ENCODE results near the gene HSPA1A.

HSPA1A gene

GRCh38 chr6:31815025-31815838 lies at the start of gene HSPA1A, which contains the start of gene HSPA1L:
TSS of gene HSPA1A (plus strand) at chr6:31815543. CDS start at chr6:31815757, 214 bp downstream.
TSS of gene HSPA1L (minus strand) at chr6:31815283. CDS start at chr6:31811972, 3,311 bp downstream.
- peak; percentile 89 for DNase-seq

DNA sequence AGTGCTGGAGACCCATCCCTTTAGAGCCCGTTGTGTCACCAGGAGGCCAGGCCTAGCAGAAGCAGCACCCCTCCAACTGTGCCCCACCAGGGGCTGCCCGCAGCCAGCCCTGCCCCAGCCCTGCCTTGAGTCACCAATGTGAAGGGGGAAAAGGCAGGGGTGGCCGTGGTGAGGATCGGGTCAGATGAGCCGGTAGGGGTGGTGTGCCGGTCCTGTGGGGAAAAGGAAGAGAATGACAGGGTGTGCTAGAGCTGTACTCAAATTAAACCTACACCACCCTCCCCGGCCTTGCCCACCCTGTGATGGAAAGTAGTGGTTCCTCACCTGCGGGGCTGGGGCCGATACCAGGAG lies 49.8 kb upstream of the HSPA1A start:
- DNase-seq: no peak

GRCh38 chr6:31765910-31766794 lies 49.2 kb upstream of the HSPA1A start:
- no peak for DNase-seq

DNA sequence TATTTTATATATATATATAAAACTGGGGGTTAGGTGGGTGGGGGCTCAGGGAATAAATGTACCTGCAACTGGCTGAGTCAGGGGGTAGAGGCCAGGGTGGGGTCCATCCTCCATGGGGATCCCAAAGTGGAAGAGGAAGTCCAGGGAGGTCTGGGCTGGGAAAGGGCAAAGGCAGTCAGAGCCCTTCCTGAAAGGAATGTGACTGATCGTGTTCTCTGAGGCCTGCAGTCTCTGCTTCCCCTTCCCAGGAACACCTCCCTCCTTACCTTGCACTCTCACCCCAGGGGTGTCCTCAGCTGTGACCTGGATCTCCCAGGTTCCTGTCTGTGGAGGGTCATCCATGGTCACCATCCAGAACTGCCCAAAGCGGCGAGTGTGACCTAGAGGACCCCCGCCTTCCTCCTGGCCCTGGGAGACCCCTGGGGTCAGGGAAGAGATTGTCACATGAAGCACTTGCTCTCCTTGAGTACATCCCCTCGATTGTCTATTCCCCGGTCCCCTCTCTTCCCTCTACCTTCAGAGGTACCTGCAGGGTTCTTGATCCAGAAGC lies 48.2 kb upstream of the HSPA1A start:
- DNase-seq: no peak

- no peak for DNase-seq
These were observed 46.7 kb upstream of the HSPA1A start for GRCh38 chr6:31768363-31769257.

GRCh38 chr6:31769684-31770371 lies 45.5 kb upstream of the HSPA1A start:
- DNase-seq: peak; percentile 83

DNA sequence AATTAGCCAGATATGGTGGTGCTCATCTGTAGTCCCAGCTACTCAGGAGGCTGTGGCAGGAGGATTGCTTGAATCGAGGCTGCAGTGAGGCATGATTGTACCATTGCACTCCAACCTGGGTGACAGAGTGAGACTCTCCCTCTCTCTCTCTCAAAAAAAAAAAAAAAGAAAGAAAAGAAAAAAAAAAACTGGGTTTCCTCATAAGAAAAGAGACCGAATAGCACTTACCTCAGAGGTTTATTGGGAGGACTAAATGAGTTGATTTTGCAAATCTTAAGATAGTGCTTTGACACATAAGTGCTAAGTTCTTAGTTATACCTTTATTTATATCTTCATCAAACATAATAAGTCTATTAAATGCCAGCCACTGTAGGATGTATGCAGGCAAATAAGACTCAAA lies 44.5 kb upstream of the HSPA1A start:
- no peak for DNase-seq

GRCh38 chr6:31771992-31772358 lies 43.4 kb upstream of the HSPA1A start:
- no peak for DNase-seq

GRCh38 chr6:31775184-31775583 lies 40.2 kb upstream of the HSPA1A start:
- no peak for DNase-seq

DNA sequence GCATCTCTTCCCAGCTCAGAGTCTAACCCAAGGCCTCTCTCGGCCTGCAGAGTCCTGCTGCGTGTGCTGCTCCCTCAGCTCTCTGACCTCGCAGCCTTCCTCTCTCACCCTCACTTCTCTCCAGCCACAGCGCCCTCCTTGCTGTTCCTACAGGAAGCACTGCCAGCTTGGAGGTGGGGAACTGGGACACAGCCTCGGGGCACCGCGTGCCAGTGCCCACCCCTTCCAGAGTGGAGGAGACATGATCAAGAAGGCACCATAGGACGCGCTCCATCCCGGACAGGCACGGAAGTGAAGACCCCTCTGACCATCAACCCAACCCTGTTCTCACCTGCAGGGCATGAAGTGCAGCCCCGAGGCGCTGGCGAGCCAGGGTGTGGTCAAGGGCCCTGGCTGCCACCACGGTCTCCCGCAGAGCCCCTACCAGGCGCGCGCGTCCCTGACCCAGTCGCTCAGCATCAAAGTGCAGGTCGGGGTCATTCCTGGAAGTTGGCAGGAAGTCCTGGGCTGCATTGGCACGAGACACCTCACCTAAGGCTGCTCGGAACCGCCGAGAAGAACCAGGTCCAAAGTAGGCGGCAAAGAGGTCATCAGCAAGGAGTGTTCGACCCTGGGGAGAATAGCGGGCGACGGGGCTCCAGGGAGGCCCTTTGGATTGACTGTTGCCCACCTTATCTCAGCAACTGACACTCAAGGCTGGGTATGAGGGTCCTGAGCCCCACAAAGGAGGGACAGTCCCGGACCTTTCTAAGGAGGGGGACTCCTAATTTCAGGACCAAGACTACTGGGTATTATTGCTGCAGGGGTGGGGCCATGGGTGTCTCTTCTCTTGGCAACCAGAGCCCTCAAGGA lies 39.5 kb upstream of the HSPA1A start:
- no peak for DNase-seq

GRCh38 chr6:31776485-31776988 lies 38.8 kb upstream of the HSPA1A start:
- DNase-seq: no peak

- DNase-seq: peak; percentile 85
These were observed 38.2 kb upstream of the HSPA1A start, which contains the start of gene VWA7 for GRCh38 chr6:31776989-31777666. TSS of gene VWA7 (minus strand) at chr6:31777328. CDS start at chr6:31776779, 549 bp downstream.

DNA sequence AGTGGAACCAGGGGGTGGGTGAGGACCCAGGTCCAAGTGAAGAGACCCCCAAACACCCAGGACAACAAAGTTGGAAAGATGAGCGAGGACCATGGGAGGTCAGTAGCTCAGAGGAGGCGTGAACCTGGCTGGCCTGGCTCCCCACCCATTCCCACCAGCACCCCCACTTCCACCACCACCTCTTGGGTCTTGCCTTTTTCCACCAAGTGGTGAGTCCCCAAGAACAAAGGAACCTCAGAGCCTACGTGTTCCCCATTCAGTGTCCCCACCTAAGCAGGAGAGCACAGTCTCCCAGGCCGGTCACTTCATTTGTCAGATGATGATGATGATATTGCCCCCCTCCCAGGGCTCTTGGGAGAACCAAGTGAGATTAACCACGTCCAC lies 37.7 kb upstream of the HSPA1A start:
- no peak for DNase-seq

GRCh38 chr6:31778193-31778592 lies 37.1 kb upstream of the HSPA1A start:
- no peak for DNase-seq

GRCh38 chr6:31778999-31779885 lies 36.1 kb upstream of the HSPA1A start:
- no peak for DNase-seq

GRCh38 chr6:31779908-31780307 lies 35.4 kb upstream of the HSPA1A start:
- no peak for DNase-seq

DNA sequence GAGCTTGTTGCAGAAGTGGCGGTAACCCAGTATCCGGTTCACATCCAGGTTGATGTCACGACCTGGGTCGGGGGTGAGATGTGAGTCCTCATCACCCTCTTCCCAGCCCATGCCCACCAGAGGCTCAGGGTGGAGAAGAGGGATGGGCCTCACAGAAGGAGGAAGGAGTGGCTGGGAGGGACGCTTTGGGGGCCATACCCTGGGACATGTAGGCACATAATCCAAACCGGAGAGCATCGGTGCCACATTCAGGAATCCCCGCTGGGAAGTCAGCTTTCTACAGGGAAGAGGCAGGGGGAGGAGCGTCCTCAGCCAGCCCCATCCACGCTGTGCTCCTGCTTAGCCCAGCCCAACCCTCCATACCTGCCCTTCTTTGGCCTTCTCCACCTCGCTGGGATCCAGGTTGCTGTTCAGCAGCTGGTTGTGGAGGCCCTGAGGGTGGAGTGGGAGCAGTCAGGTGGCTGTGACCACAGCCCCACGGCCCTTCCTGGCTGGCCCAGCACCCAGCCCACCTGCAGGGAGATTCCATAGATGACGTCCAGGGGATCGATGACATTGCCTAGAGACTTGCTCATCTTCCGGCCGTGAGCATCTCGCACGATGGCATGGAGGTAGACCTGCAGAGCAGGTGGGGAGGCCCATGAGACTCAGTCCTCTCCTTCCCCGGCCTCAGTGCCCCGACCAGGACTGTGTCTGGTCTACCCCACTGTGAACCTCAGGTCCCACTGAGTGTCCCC lies 34.7 kb upstream of the HSPA1A start:
- no peak for DNase-seq

All from CD4-positive, alpha-beta T cell treated with Interleukin-15 for 1 hour (primary cell).